Activated T-helper 1 cell treated with anti-CD3 and anti-CD28 coated beads, Interleukin-12 subunit alpha, Interleukin-12 subunit beta, Interleukin-2, Interleukin-4 antibody, amounts not matched to agents 30 ng/mL and 10 ng/mL and 1 ng/mL, durations not matched to agents 14 hours and 24 hours and 36 hours (primary cell): ENCODE results near the gene BIRC7. TPM values are rescaled to one million over a fixed set of nuclear protein-coding genes. Genes with fewer than 3 reads are reported as not detected.
A peak's percentile ranks its signal among the peaks of the same experiment; 100 is the strongest.

Experiments used
- DNase-seq: peaks from one replicate; pipeline ENCODE4 v3.0.0; 2021; ENCODE audit warnings: low spot score
- H3K27ac Mint-ChIP-seq: one replicate; pipeline ENCODE4 v1.8.0; 2021; ENCODE audit warnings: mild to moderate bottlenecking, mixed read lengths
- H3K27me3 Mint-ChIP-seq: one replicate; pipeline ENCODE4 v1.8.0; 2022; ENCODE audit warnings: mild to moderate bottlenecking, moderate library complexity, mixed read lengths; ENCODE audit not compliant: insufficient read depth
- H3K36me3 Mint-ChIP-seq: one replicate; pipeline ENCODE4 v1.8.0; 2021; ENCODE audit warnings: low read depth, mixed read lengths
- H3K4me1 Mint-ChIP-seq: one replicate; pipeline ENCODE4 v1.8.0; 2021; ENCODE audit warnings: low read depth, mixed read lengths
- H3K4me3 Mint-ChIP-seq: one replicate; pipeline ENCODE4 v1.8.0; 2021; ENCODE audit warnings: mild to moderate bottlenecking, moderate library complexity, mixed read lengths
- H3K9me3 Mint-ChIP-seq: one replicate; pipeline ENCODE4 v1.8.0; 2021; ENCODE audit warnings: mixed read lengths
- intact Hi-C: fragments of 100-400 bp; cut with micrococcal nuclease; formaldehyde crosslinking; loops from one replicate; pipeline ENCODE4 v1.15.1; 2024
- total RNA-seq: library from RNA; stranded (reverse); gene quantifications from 2 replicates; pipeline ENCODE4 v1.2.3, GENCODE V29; 2022

BIRC7 gene
- total RNA-seq, 1 donor from 2014 or later: not detected

GRCh38 chr20:63223121-63223825 lies 12.4 kb upstream of the BIRC7 start:
- no peaks in the 10 kb centered on the region for H3K9me3 Mint-ChIP-seq

GRCh38 chr20:63223826-63224207 lies 11.9 kb upstream of the BIRC7 start:
- DNase-seq: no peak
- intact Hi-C loops: loop anchor here (1.0 kb wide), 1 partner anchor 157 kb away; no protein-coding TSS in a partner anchor
- H3K36me3 Mint-ChIP-seq: no peaks in the 10 kb centered on the region
- H3K4me3 Mint-ChIP-seq: no peak overlapping the region
- peaks cover 11% of the 10 kb centered on the region for H3K27me3 Mint-ChIP-seq
- no peaks in the 10 kb centered on the region for H3K9me3 Mint-ChIP-seq
- H3K27ac Mint-ChIP-seq: no peak overlapping the region
- H3K4me1 Mint-ChIP-seq: no peaks in the 10 kb centered on the region

More at GRCh38 chr20:63223121-63223825, 12.4 kb upstream of the BIRC7 start:
- Mint-ChIP-seq H3K4me3 (no peak overlapping the region), H3K27me3 (peaks cover 6% of the 10 kb centered on the region), H3K27ac (no peak overlapping the region), H3K36me3 (no peaks in the 10 kb centered on the region), H3K4me1 (no peaks in the 10 kb centered on the region)
- intact Hi-C loops: loop anchor here (1.0 kb wide), 1 partner anchor 158 kb away; no protein-coding TSS in a partner anchor
- peak; percentile 19 for DNase-seq

GRCh38 chr20:63224412-63225081 lies 11.2 kb upstream of the BIRC7 start:
- no peaks in the 10 kb centered on the region for H3K36me3 Mint-ChIP-seq
- peaks cover 16% of the 10 kb centered on the region for H3K27me3 Mint-ChIP-seq
- intact Hi-C loops: no loop called here
- DNase-seq: no peak
- no peaks in the 10 kb centered on the region for H3K9me3 Mint-ChIP-seq
- no peak overlapping the region for H3K27ac Mint-ChIP-seq
- H3K4me3 Mint-ChIP-seq: no peak overlapping the region
- no peaks in the 10 kb centered on the region for H3K4me1 Mint-ChIP-seq

- no peak overlapping the region for H3K27ac Mint-ChIP-seq
Measured at GRCh38 chr20:63225082-63225454, 10.6 kb upstream of the BIRC7 start.

GRCh38 chr20:63226042-63226943 lies 9.4 kb upstream of the BIRC7 start:
- no peak for DNase-seq
- Mint-ChIP-seq H3K27me3 (peaks cover 31% of the 10 kb centered on the region), H3K36me3 (no peaks in the 10 kb centered on the region), H3K9me3 (no peaks in the 10 kb centered on the region), H3K4me1 (no peaks in the 10 kb centered on the region), H3K27ac (no peak overlapping the region), H3K4me3 (no peak overlapping the region)
- intact Hi-C loops: no loop called here

More at GRCh38 chr20:63225082-63225454, 10.6 kb upstream of the BIRC7 start:
- H3K4me1 Mint-ChIP-seq: no peaks in the 10 kb centered on the region
- H3K36me3 Mint-ChIP-seq: no peaks in the 10 kb centered on the region
- no peak overlapping the region for H3K4me3 Mint-ChIP-seq
- DNase-seq: no peak
- peaks cover 18% of the 10 kb centered on the region for H3K27me3 Mint-ChIP-seq
- H3K9me3 Mint-ChIP-seq: no peaks in the 10 kb centered on the region
- intact Hi-C loops: no loop called here

- Mint-ChIP-seq H3K27ac (no peak overlapping the region), H3K27me3 (peaks cover 35% of the 10 kb centered on the region), H3K4me3 (no peak overlapping the region), H3K9me3 (no peaks in the 10 kb centered on the region), H3K36me3 (no peaks in the 10 kb centered on the region), H3K4me1 (no peaks in the 10 kb centered on the region)
- intact Hi-C loops: no loop called here
- no peak for DNase-seq
Measured at GRCh38 chr20:63227260-63227659, 8.4 kb upstream of the BIRC7 start.

GRCh38 chr20:63228806-63229205 lies 6.9 kb upstream of the BIRC7 start:
- intact Hi-C loops: no loop called here
- Mint-ChIP-seq H3K27ac (no peak overlapping the region), H3K4me3 (no peak overlapping the region), H3K27me3 (peaks cover 36% of the 10 kb centered on the region), H3K4me1 (no peaks in the 10 kb centered on the region), H3K9me3 (no peaks in the 10 kb centered on the region), H3K36me3 (no peaks in the 10 kb centered on the region)
- no peak for DNase-seq

GRCh38 chr20:63230800-63231268 lies 4.9 kb upstream of the BIRC7 start:
- peaks cover 34% of the 10 kb centered on the region for H3K27me3 Mint-ChIP-seq
- intact Hi-C loops: no loop called here
- H3K4me1 Mint-ChIP-seq: no peaks in the 10 kb centered on the region
- no peak overlapping the region for H3K4me3 Mint-ChIP-seq
- no peaks in the 10 kb centered on the region for H3K36me3 Mint-ChIP-seq
- no peaks in the 10 kb centered on the region for H3K9me3 Mint-ChIP-seq
- no peak for DNase-seq
- H3K27ac Mint-ChIP-seq: no peak overlapping the region

- H3K9me3 Mint-ChIP-seq: no peaks in the 10 kb centered on the region
- peaks cover 34% of the 10 kb centered on the region for H3K27me3 Mint-ChIP-seq
- intact Hi-C loops: no loop called here
- no peaks in the 10 kb centered on the region for H3K36me3 Mint-ChIP-seq
- no peak for DNase-seq
- H3K4me3 Mint-ChIP-seq: no peak overlapping the region
- H3K27ac Mint-ChIP-seq: no peak overlapping the region
- no peaks in the 10 kb centered on the region for H3K4me1 Mint-ChIP-seq
Measured at GRCh38 chr20:63232235-63233060, 3.3 kb upstream of the BIRC7 start.

- H3K27ac Mint-ChIP-seq: no peak overlapping the region
Measured at GRCh38 chr20:63233061-63233344, 2.7 kb upstream of the BIRC7 start.

GRCh38 chr20:63233924-63234323 lies 1.8 kb upstream of the BIRC7 start:
- H3K9me3 Mint-ChIP-seq: no peaks in the 10 kb centered on the region
- no peaks in the 10 kb centered on the region for H3K4me1 Mint-ChIP-seq
- H3K4me3 Mint-ChIP-seq: no peak overlapping the region
- H3K27me3 Mint-ChIP-seq: peaks cover 27% of the 10 kb centered on the region
- H3K27ac Mint-ChIP-seq: no peak overlapping the region
- intact Hi-C loops: no loop called here
- DNase-seq: no peak
- H3K36me3 Mint-ChIP-seq: no peaks in the 10 kb centered on the region

More at GRCh38 chr20:63233061-63233344, 2.7 kb upstream of the BIRC7 start:
- DNase-seq: no peak
- no peak overlapping the region for H3K4me3 Mint-ChIP-seq
- no peaks in the 10 kb centered on the region for H3K9me3 Mint-ChIP-seq
- H3K36me3 Mint-ChIP-seq: no peaks in the 10 kb centered on the region
- peaks cover 34% of the 10 kb centered on the region for H3K27me3 Mint-ChIP-seq
- intact Hi-C loops: no loop called here
- no peaks in the 10 kb centered on the region for H3K4me1 Mint-ChIP-seq

GRCh38 chr20:63234693-63235398 lies 859 bp upstream of the BIRC7 start:
- Mint-ChIP-seq H3K27ac (no peak overlapping the region), H3K4me3 (no peak overlapping the region), H3K36me3 (no peaks in the 10 kb centered on the region), H3K27me3 (peaks cover 20% of the 10 kb centered on the region), H3K9me3 (no peaks in the 10 kb centered on the region), H3K4me1 (no peaks in the 10 kb centered on the region)
- intact Hi-C loops: no loop called here
- no peak for DNase-seq
